ENCODE measurements around the gene MRPL43.

The MRPL43 gene

GRCh38 chr10:100968863-100969186, 18.5 kb downstream of the MRPL43 start:
- Histone ChIP-seq H3K4me3 (ENCODE audit: insufficient read depth, low read length, poor library complexity, severe bottlenecking) (peak overlapping the region; percentile 23), H3K79me2 (ENCODE audit: insufficient read depth, low read length) (no peaks in the 10 kb centered on the region), H2AFZ (ENCODE audit: low read depth, low read length, severe bottlenecking) (peak overlapping the region; percentile 47), H3K9me2 (replicated peaks; ENCODE audit: insufficient read depth, low read length) (no peaks in the 10 kb centered on the region), H3K27ac (ENCODE audit: low read depth, low read length) (no peak overlapping the region), H3K36me3 (ENCODE audit: low read length) (no peaks in the 10 kb centered on the region), H3K9ac (ENCODE audit: low read length) (no peak overlapping the region; the same call in 1 of the 2 replicates), H3F3A (ENCODE audit: insufficient read depth) (0 out of 2 replicates have a peak, but pooled peaks cover 3% of the 10 kb centered on the region), H3K4me2 (ENCODE audit: low read depth, low read length, poor library complexity, severe bottlenecking) (peak overlapping the region; percentile 42), H4K20me1 (ENCODE audit: low read depth, low read length) (no peaks in the 10 kb centered on the region), H3K27me3 (ENCODE audit: low read length) (no peaks in the 10 kb centered on the region), H3K9me3 (ENCODE audit: insufficient read depth, low read length) (no peaks in the 10 kb centered on the region)
- no peak for TF ChIP-seq CTCF (IDR thresholded peaks at IDR 0.05; ENCODE audit: insufficient read depth, low read length, poor library complexity, severe bottlenecking)
- TF ChIP-seq EZH2phosphoT487 (conservative IDR thresholded peaks at IDR 0.05; ENCODE audit: low read length), result no peak

GRCh38 chr10:100968062-100968736, 19.1 kb downstream of the MRPL43 start:
- Histone ChIP-seq H3K4me3 (ENCODE audit: insufficient read depth, low read length, poor library complexity, severe bottlenecking) (no peak overlapping the region), H2AFZ (ENCODE audit: low read depth, low read length, severe bottlenecking) (no peak overlapping the region)

GRCh38 chr10:100967332-100967731, 20.0 kb downstream of the MRPL43 start:
- peaks cover 12% of the 10 kb centered on the region for H3K36me3 ChIP-seq (ENCODE audit: low read length)
- H4K20me1 ChIP-seq (ENCODE audit: low read depth, low read length), result no peaks in the 10 kb centered on the region
- H3K4me2 ChIP-seq (ENCODE audit: low read depth, low read length, poor library complexity, severe bottlenecking), result no peak overlapping the region
- H3K27me3 ChIP-seq (ENCODE audit: low read length), result no peaks in the 10 kb centered on the region
- no peaks in the 10 kb centered on the region for H3K9me2 ChIP-seq (replicated peaks; ENCODE audit: insufficient read depth, low read length)
- no peak overlapping the region for H2AFZ ChIP-seq (ENCODE audit: low read depth, low read length, severe bottlenecking)
- no peak overlapping the region for H3K4me3 ChIP-seq (ENCODE audit: insufficient read depth, low read length, poor library complexity, severe bottlenecking)
- no peak for TF ChIP-seq CTCF (IDR thresholded peaks at IDR 0.05; ENCODE audit: insufficient read depth, low read length, poor library complexity, severe bottlenecking)
- no peak for TF ChIP-seq EZH2phosphoT487 (conservative IDR thresholded peaks at IDR 0.05; ENCODE audit: low read length)
- no peak overlapping the region for H3K9ac ChIP-seq (ENCODE audit: low read length)
- H3K79me2 ChIP-seq (ENCODE audit: insufficient read depth, low read length), result no peaks in the 10 kb centered on the region
- H3K27ac ChIP-seq (ENCODE audit: low read depth, low read length), result no peak overlapping the region
- H3F3A ChIP-seq (ENCODE audit: insufficient read depth), result 0 out of 2 replicates have a peak, but pooled peaks cover 3% of the 10 kb centered on the region
- no peaks in the 10 kb centered on the region for H3K9me3 ChIP-seq (ENCODE audit: insufficient read depth, low read length)

More at GRCh38 chr10:100968062-100968736, 19.1 kb downstream of the MRPL43 start:
- Histone ChIP-seq H3K27ac (ENCODE audit: low read depth, low read length) (no peak overlapping the region), H3K4me2 (ENCODE audit: low read depth, low read length, poor library complexity, severe bottlenecking) (no peak overlapping the region), H3K9ac (ENCODE audit: low read length) (no peak overlapping the region), H4K20me1 (ENCODE audit: low read depth, low read length) (no peaks in the 10 kb centered on the region), H3F3A (ENCODE audit: insufficient read depth) (0 out of 2 replicates have a peak, but pooled peaks cover 3% of the 10 kb centered on the region), H3K27me3 (ENCODE audit: low read length) (no peaks in the 10 kb centered on the region), H3K9me3 (ENCODE audit: insufficient read depth, low read length) (no peaks in the 10 kb centered on the region), H3K36me3 (ENCODE audit: low read length) (peaks cover 4% of the 10 kb centered on the region; the same call in 1 of the 2 replicates), H3K9me2 (replicated peaks; ENCODE audit: insufficient read depth, low read length) (no peaks in the 10 kb centered on the region), H3K79me2 (ENCODE audit: insufficient read depth, low read length) (no peaks in the 10 kb centered on the region)
- TF ChIP-seq CTCF (IDR thresholded peaks at IDR 0.05; ENCODE audit: insufficient read depth, low read length, poor library complexity, severe bottlenecking) (no peak), EZH2phosphoT487 (conservative IDR thresholded peaks at IDR 0.05; ENCODE audit: low read length) (no peak)
